ENCODE results near the gene KLHDC2. TPM values are rescaled to one million over a fixed set of nuclear protein-coding genes. Genes with fewer than 3 reads are reported as not detected.

KLHDC2 gene
- total and polyA plus RNA-seq, 2 of the 8 experiments (the other 6 are each of a cell fraction or from before 2014, with no cell fraction given) = 32.9 to 43.4 TPM

GRCh38 chr14:49768301-49769121 lies 558 bp downstream of the KLHDC2 start:
- no peak for FAIRE-seq
- CTCF ChIA-PET (ENCODE audit: partially characterized antibody) = interaction anchor here (0.5 to 2.8 kb wide), 11 partner anchors 11 to 287 kb away, joined by 3 to 16 read pairs (median 4); partner anchors contain the start of genes DNAAF2, NEMF and POLE2
- TF ChIP-seq CREB1 (IDR thresholded peaks at IDR 0.05) = peak; percentile 92
- TF ChIP-seq JUND (IDR thresholded peaks at IDR 0.05; ENCODE audit: low read length) = no peak
- TF ChIP-seq USF2 (IDR thresholded peaks at IDR 0.05; ENCODE audit: low read length) = no peak
- TF ChIP-seq KDM5A (IDR thresholded peaks at IDR 0.05; ENCODE audit: low read length) = no peak
- no peak for TF ChIP-seq CBX5 (IDR thresholded peaks at IDR 0.05; ENCODE audit: low read depth, low read length)
- TF ChIP-seq HDAC6 (IDR thresholded peaks at IDR 0.05; ENCODE audit: low read depth, low read length) = no peak
- peak; percentile 40 for TF ChIP-seq SAP30 (IDR thresholded peaks at IDR 0.05; ENCODE audit: insufficient read depth, insufficient replicate concordance, low read length)
- TF ChIP-seq SIX5 (IDR thresholded peaks at IDR 0.05; ENCODE audit: low read depth, low read length) = no peak
- TF ChIP-seq GABPA (IDR thresholded peaks at IDR 0.05; ENCODE audit: borderline replicate concordance, insufficient read depth, low read length) = no peak
- no peak for TF ChIP-seq CTBP2 (IDR thresholded peaks at IDR 0.05; ENCODE audit: borderline replicate concordance, insufficient read depth, insufficient read length, low read length)

More at GRCh38 chr14:49768301-49769121, 558 bp downstream of the KLHDC2 start:
- Histone ChIP-seq H3K14ac (ENCODE audit: insufficient read length) (no peak overlapping the region), H2BK20ac (ENCODE audit: low read length) (no peak overlapping the region), H3K4me3 (ENCODE audit: extremely low read depth in 1 of 4, insufficient read depth in 2 of 4, low read depth in 3 of 4, low read length in 4 of 4) (peak overlapping the region; percentile 69 to 98 (median 93)), H3K23ac (ENCODE audit: insufficient read length) (no peak overlapping the region), H3K27me3 (replicated peaks in 1 of 4; ENCODE audit: control insufficient read depth in 3 of 4, extremely low read depth in 1 of 4, insufficient read depth in 3 of 4, low read length in 3 of 4) (no peaks in the 10 kb centered on the region), H2BK12ac (ENCODE audit: low read depth, low read length) (peak overlapping the region; percentile 90; the same call in 1 of the 2 replicates), H3K18ac (ENCODE audit: extremely low read depth, low read length) (peak overlapping the region; percentile 96), H4K5ac (ENCODE audit: insufficient read length, low read depth, low read length) (peak overlapping the region; percentile 37), H3K79me1 (ENCODE audit: low read depth, low read length) (peaks cover 9% of the 10 kb centered on the region; the same call in 1 of the 2 replicates), H3K4me1 (replicated peaks in 1 of 4; ENCODE audit: control insufficient read depth in 3 of 4, insufficient read depth in 4 of 4, low read length in 3 of 4) (peaks cover 2 to 13% (median 3%) of the 10 kb centered on the region in 4 experiments; a peak in 4 of 7 replicates), H2AK5ac (ENCODE audit: low read depth, low read length) (peak overlapping the region; percentile 86; the same call in 1 of the 2 replicates), H2BK5ac (ENCODE audit: low read depth, low read length) (peak overlapping the region; percentile 99), H3K4me2 (ENCODE audit: insufficient read depth in 1 of 2, low read depth in 2 of 2, low read length in 2 of 2) (peak overlapping the region; percentile 88 to 90), H4K91ac (replicated peaks; ENCODE audit: insufficient read length, low read length) (peak overlapping the region; percentile 96), H3K56ac (replicated peaks; ENCODE audit: insufficient read length, low read depth, low read length) (peak overlapping the region; percentile 59), H3K79me2 (ENCODE audit: control insufficient read depth in 1 of 2, insufficient read depth in 2 of 2, low read length in 2 of 2) (peaks cover 0 to 23% of the 10 kb centered on the region in 2 experiments; a peak in 3 of 4 replicates), H4K20me1 (replicated peaks in 1 of 2; ENCODE audit: control insufficient read depth in 1 of 2, insufficient read depth in 2 of 2, low read length in 2 of 2) (no peaks in the 10 kb centered on the region), H3K9ac (replicated peaks in 1 of 4; ENCODE audit: extremely low read depth in 1 of 4, low read depth in 3 of 4, low read length in 3 of 4) (peak overlapping the region; percentile 96 to 99 (median 98)), H2BK15ac (ENCODE audit: low read length) (no peak overlapping the region; the same call in 1 of the 2 replicates), H2AFZ (ENCODE audit: low read length) (peak overlapping the region; percentile 46; the same call in 1 of the 2 replicates), H3K4ac (replicated peaks; ENCODE audit: insufficient read length, low read depth, low read length) (peak overlapping the region; percentile 78), H3K27ac (ENCODE audit: low read depth, low read length) (peak overlapping the region; percentile 97), H3K9me3 (ENCODE audit: insufficient read depth in 2 of 2, low read depth in 1 of 2, low read length in 1 of 2) (no peaks in the 10 kb centered on the region), H4K8ac (ENCODE audit: extremely low read depth, insufficient read depth, low read length) (peak overlapping the region; percentile 97), H2BK120ac (replicated peaks; ENCODE audit: low read depth, low read length) (no peak overlapping the region), H3K23me2 (ENCODE audit: low read depth, low read length) (peaks cover 9% of the 10 kb centered on the region), H3K36me3 (ENCODE audit: control insufficient read depth in 2 of 4, insufficient read depth in 4 of 4, low read length in 3 of 4) (peaks cover 0 to 8% (median 0%) of the 10 kb centered on the region in 4 experiments; a peak in 1 of 8 replicates)
- DNase-seq (ENCODE audit: low read depth in 1 of 2, low spot score in 2 of 2) = peak; percentile 10 to 63
- POLR2A ChIA-PET (ENCODE audit: partially characterized antibody) = interaction anchor here (0.8 to 3.5 kb wide), 28 partner anchors 8 to 348 kb away, joined by 3 to 30 read pairs (median 6); partner anchors contain the start of genes DNAAF2, KLHDC1, MGAT2 and NEMF
- WGBS, 2 experiments (ENCODE audit: extremely low coverage in 1 of 2, insufficient coverage in 1 of 2, insufficient read length in 1 of 2, insufficient replicate concordance in 2 of 2, low coverage in 1 of 2, low lambda C conversion rate in 2 of 2, missing lambda C conversion rate in 1 of 2) = 3% methylated on average over 55 of the region's 67 CpGs; no CpG with 5 or more reads in 1 of the 2 experiments

Data from H1 (cell line).